ENCODE results near the gene RBM34. TPM values are rescaled to one million over a fixed set of nuclear protein-coding genes. Genes with fewer than 3 reads are reported as not detected.

RBM34 gene
- total RNA-seq, 1 donor from 2014 or later = 52.2 TPM

DNA sequence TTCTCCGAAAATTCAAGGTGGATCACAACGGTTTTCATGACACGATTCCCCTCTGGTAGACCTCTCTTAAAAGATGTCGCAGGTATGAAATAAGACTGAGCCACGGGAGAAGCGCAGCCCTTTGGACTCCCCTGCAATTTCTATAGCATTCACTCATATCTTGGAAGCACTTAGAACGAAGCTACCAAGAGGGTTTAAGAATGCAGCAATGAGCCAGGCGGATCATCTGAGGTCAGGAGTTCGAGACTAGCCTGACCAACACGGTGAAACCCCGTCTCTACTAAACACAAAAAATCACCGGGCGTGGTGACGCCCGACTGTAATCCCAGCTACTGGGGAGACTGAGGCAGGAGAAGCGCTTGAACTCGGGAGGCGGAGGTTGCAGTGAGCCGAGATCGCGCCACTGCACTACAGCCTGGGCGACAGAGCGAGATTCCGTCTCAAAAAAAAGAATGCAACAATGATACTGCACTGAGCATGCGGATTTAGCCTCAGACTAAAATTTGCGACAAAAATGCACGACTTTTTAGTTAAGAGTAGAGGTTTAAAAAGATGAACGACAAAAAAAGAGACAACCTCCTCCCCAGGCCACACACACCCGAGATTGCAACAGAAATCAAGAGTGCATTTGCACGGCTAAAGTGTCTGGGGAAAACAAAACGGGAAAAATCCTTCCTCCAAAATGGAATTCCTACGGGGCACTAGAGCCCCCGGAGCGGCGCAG lies 33.2 kb downstream of the RBM34 start:
- peaks cover 21% of the 10 kb centered on the region for H3K4me1 Mint-ChIP-seq (ENCODE audit: unreplicated experiment)
- H3K36me3 Mint-ChIP-seq (ENCODE audit: low read depth, unreplicated experiment) = peaks cover 8% of the 10 kb centered on the region
- H3K27ac Mint-ChIP-seq (ENCODE audit: unreplicated experiment) = peak overlapping the region; percentile 88
- DNase-seq (ENCODE audit: low spot score) = no peak
- TF ChIP-seq, protein P1, sequence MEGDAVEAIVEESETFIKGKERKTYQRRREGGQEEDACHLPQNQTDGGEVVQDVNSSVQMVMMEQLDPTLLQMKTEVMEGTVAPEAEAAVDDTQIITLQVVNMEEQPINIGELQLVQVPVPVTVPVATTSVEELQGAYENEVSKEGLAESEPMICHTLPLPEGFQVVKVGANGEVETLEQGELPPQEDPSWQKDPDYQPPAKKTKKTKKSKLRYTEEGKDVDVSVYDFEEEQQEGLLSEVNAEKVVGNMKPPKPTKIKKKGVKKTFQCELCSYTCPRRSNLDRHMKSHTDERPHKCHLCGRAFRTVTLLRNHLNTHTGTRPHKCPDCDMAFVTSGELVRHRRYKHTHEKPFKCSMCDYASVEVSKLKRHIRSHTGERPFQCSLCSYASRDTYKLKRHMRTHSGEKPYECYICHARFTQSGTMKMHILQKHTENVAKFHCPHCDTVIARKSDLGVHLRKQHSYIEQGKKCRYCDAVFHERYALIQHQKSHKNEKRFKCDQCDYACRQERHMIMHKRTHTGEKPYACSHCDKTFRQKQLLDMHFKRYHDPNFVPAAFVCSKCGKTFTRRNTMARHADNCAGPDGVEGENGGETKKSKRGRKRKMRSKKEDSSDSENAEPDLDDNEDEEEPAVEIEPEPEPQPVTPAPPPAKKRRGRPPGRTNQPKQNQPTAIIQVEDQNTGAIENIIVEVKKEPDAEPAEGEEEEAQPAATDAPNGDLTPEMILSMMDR (IDR thresholded peaks at IDR 0.05; ENCODE audit: unreplicated experiment) = no peak
- no peaks in the 10 kb centered on the region for H3K9me3 Mint-ChIP-seq (ENCODE audit: unreplicated experiment)
- H3K27me3 Mint-ChIP-seq (ENCODE audit: unreplicated experiment) = peaks cover 6% of the 10 kb centered on the region
- peak overlapping the region; percentile 95 for H3K4me3 Mint-ChIP-seq (ENCODE audit: unreplicated experiment)

DNA sequence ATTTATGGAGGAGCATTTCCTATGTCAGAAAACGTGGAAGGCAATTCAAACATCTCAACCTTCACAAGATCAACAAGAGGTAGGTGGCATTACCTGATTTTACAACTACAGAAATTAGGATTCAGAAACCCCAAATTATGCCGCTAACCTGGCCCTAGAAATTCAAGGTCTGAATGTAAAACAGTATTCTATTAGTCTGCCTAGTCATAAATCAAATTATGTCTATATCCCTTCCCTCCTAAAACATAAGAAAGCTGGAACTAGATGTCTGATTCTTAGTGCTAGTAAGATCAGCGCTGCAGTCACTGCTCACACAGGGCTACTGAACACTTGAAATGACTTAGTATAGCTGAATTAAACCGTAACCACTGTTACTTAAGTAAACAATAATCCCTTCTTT lies 33.8 kb downstream of the RBM34 start:
- TF ChIP-seq, protein P1 (IDR thresholded peaks at IDR 0.05; ENCODE audit: unreplicated experiment) = no peak
- H3K27me3 Mint-ChIP-seq (ENCODE audit: unreplicated experiment) = peaks cover 6% of the 10 kb centered on the region
- H3K36me3 Mint-ChIP-seq (ENCODE audit: low read depth, unreplicated experiment) = peaks cover 11% of the 10 kb centered on the region

DNA sequence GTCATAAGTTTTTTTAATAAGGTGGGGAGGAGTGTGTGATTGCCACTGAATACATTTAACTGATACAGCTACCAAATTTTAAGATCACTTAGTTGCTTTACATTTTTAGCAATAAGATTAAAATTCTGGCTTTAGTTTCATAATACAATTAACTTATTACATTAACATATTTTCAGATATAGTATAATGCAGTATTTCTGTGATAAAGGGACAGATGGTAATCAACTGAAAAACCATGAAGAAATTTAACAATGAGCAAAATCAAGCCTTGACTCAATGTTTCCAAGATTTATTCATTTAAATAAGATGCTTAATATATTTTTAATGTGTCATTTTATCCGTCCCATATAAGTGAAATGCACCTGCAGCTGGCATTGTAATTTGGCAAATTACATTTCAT lies 36.4 kb downstream of the RBM34 start:
- Mint-ChIP-seq H3K36me3 (ENCODE audit: low read depth, unreplicated experiment) (peaks cover 8% of the 10 kb centered on the region), H3K9me3 (ENCODE audit: unreplicated experiment) (no peaks in the 10 kb centered on the region), H3K27me3 (ENCODE audit: unreplicated experiment) (peaks cover 7% of the 10 kb centered on the region), H3K4me1 (ENCODE audit: unreplicated experiment) (peaks cover 15% of the 10 kb centered on the region), H3K27ac (ENCODE audit: unreplicated experiment) (no peak overlapping the region), H3K4me3 (ENCODE audit: unreplicated experiment) (no peak overlapping the region)
- no peak for DNase-seq (ENCODE audit: low spot score)
- TF ChIP-seq, protein P1 (IDR thresholded peaks at IDR 0.05; ENCODE audit: unreplicated experiment) = no peak

More for the DNA sequence above, 33.8 kb downstream of the RBM34 start:
- Mint-ChIP-seq H3K4me1 (ENCODE audit: unreplicated experiment) (peaks cover 21% of the 10 kb centered on the region), H3K4me3 (ENCODE audit: unreplicated experiment) (peak overlapping the region; percentile 95), H3K9me3 (ENCODE audit: unreplicated experiment) (no peaks in the 10 kb centered on the region), H3K27ac (ENCODE audit: unreplicated experiment) (no peak overlapping the region)
- no peak for DNase-seq (ENCODE audit: low spot score)

DNA sequence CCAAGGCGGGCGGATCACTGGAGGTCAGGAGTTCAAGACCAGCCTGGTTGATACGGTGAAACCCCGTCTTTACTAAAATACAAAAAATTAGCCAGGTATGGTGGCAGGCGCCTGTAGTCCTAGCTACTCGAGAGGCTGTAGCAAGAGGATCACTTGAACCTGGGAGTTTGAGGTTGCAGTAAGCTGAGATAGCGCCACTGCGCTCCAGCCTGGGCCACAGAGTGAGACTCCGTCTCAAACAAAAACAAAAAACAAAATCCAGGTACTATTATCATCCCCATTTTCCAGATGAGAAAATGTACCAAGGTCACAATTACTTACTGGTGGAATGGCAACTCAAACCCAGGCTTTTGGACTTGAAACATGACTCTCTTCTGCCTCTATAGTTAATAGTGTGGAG lies 36.9 kb downstream of the RBM34 start:
- no peak for DNase-seq (ENCODE audit: low spot score)
- H3K4me3 Mint-ChIP-seq (ENCODE audit: unreplicated experiment) = no peak overlapping the region

DNA sequence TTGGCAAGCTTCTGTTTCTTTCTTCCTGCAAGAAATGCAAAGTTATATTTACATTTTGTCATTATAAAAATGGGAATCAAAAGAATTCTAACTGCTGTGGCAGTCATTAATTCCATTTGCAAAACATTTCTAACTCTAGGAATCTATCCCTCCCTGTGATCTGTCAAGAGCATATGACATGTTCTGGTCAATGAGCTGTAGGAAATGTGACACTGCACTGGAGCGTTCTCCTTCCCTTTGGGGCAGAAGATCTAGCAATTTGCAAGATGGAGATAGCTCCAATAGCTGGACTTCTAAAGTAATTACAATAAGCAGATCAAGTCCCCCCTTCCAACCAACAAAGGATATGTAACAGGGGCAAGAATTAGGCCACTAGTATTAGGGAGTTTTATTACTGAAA lies 38.7 kb downstream of the RBM34 start:
- Mint-ChIP-seq H3K36me3 (ENCODE audit: low read depth, unreplicated experiment) (peaks cover 16% of the 10 kb centered on the region), H3K4me1 (ENCODE audit: unreplicated experiment) (peaks cover 9% of the 10 kb centered on the region), H3K9me3 (ENCODE audit: unreplicated experiment) (no peaks in the 10 kb centered on the region), H3K4me3 (ENCODE audit: unreplicated experiment) (no peak overlapping the region), H3K27me3 (ENCODE audit: unreplicated experiment) (peaks cover 1% of the 10 kb centered on the region), H3K27ac (ENCODE audit: unreplicated experiment) (no peak overlapping the region)
- TF ChIP-seq, protein P1 (IDR thresholded peaks at IDR 0.05; ENCODE audit: unreplicated experiment) = no peak
- DNase-seq (ENCODE audit: low spot score) = no peak

More for the DNA sequence above, 36.9 kb downstream of the RBM34 start:
- Mint-ChIP-seq H3K27ac (ENCODE audit: unreplicated experiment) (no peak overlapping the region), H3K4me1 (ENCODE audit: unreplicated experiment) (peaks cover 13% of the 10 kb centered on the region), H3K36me3 (ENCODE audit: low read depth, unreplicated experiment) (peaks cover 8% of the 10 kb centered on the region), H3K27me3 (ENCODE audit: unreplicated experiment) (peaks cover 7% of the 10 kb centered on the region), H3K9me3 (ENCODE audit: unreplicated experiment) (no peaks in the 10 kb centered on the region)
- TF ChIP-seq, protein P1 (IDR thresholded peaks at IDR 0.05; ENCODE audit: unreplicated experiment) = no peak
